Measurements from ENCODE around the gene ACBD5.
A peak's percentile ranks its signal among the peaks of the same experiment; 100 is the strongest.
"Not testable (repeated sequence)": the region's sequence is repeated elsewhere in the genome, so short reads cannot be mapped to it uniquely, and the experiment has no call there.

The ACBD5 gene

DNA sequence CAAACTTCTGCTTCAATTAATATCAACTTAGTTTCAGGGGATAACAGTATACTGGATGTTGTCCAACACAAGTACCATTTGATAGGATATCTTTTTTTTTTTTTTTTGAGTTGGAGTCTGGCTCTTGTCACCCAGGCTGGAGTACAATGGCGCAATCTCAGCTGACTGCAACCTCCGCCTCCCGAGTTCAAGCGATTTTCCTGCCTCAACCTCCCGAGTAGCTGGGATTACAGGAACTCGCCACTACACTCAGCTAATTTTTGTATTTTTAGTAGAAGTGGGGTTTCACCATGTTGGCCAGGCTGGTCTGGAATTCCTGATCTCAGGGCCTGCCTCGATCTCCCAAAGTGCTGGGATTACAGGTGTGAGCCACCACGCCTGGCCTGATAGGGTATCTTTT, 3.1 kb downstream of the ACBD5 start:
- not testable (repeated sequence) for FAIRE-seq

DNA sequence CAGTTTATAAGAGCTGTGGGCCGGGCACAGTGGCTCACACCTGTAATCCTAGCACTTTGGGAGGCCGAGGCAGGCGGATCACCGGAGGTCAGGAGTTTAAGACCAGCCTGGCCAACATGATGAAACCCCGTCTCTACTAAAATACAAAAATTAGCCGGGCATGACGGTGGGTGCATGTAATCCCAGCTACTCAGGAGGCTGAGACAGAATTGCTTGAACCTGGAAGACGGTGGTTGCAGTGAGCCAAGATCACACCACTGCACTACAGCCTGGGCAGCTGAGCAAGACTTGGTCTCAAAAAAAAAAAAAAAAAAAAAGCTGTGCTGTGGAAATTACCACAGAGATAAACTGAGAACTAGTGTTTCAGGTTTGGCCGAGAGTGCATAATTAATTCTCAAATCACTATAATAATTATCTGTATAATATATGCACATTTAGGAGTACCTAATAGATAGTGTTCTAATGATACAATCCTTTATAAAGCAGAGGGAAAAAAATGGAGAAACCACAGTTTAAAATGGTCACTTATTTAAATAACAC, 3.9 kb downstream of the ACBD5 start:
- not testable (repeated sequence) for FAIRE-seq

DNA sequence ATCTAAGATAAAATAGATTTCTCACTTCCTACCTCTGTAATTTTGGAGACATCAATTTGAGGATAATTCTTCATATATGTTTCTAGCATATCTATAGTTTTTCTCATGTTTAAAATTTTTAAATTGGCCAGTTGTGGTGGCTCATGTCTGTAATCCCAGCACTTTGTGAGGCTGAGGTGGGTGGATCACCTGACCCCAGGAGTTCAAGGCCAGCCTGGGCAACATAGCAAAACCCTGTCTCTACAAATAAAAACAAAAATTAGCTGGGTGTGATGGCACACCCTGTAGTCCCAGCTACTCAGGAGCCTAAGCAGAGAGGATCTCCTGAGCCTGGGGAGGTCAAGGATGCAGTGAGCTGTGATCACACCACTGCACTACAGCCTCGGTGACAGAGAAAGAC, 4.9 kb downstream of the ACBD5 start:
- FAIRE-seq, result no peak

DNA sequence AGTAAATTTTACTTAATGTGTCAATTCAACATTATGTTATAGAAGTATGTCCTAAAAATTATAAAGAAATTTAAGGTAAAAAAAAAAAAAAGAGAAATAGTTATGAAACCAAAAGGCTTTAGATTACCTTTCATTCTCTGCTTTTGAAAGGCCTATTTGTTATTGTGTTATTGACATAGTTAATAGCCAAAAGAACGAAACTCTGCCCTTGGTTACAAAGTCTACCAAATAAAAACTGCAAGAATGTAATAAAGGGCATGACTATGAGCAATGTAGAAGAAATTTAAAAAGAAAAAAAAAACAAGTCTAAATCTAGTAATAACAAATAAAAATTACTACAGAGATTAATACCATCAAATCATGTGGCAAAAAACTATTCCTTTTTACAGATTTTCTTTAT, 10.6 kb downstream of the ACBD5 start:
- FAIRE-seq, result peak; percentile 72

DNA sequence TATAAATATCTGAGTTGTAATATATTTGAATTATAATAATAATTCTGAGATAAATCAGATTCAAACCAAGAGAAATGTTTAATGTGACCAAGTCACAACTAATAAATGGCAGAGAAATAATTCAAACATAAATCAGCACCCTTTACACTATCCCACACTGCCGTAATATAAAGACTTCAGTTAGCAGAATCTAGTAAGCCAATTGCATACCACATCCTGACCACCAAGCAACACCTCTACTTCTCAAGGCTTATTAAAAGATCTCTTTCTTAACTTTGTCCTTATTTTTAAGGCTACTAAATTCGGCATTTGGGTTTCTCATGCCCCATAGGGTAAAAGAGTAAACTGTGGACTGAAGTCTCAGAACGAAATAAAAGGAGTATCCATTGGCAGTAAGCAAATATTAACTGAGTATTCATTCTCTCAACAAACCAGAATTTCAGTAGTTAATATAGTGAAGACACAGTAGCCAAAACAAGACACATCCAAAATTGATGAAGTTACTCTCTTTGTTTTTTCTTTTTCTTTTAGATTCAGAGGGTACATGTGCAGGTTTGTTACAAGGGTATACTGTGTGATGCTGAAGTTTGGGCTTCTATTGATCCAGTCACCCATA, 14.8 kb downstream of the ACBD5 start:
- FAIRE-seq, result no peak

DNA sequence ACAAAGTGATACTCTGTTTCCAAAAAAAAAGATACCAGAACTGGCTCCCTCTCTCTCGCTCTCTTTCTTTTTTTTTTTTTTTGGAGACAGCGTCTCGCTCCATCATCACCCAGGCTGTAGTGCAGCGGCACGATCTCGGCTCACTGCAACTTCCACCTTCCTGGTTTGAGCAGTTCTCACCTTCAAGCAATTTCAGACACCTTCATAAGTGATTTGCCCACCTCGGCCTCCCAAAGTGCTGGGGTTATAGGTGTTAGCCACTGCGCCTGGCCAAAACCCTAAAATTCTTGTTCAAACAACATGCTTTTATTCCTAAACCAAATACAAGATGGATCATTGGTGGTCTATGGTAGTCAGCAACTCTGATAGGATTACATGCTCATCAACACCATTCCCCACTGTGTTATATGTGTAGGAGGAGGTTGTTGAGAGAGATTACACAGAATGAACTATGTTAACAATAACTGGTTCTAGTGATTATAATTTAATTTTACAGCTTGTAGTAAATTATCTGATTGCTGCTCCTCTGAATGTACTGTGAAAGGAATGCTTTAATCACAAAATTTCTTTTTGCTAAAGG, 15.5 kb downstream of the ACBD5 start:
- FAIRE-seq, result peak; percentile 94

DNA sequence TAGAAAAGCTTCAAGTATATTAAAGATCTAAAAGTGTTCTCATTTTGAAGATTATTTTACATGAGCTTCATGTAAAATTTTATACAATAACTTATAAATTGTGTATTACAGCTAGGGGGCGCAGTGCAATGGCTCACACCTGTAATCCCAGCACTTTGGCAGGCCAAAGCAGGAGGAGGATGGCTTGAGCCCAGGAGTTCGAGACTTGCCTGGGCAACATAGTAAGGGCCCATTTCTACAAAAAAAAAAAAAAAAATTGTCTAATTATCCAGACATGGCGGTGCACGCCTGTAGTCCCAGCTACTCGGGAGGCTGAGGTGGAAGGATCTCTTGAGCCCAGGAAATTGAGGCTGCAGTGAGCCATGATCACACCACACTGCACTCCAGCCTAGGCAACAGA, 16.6 kb downstream of the ACBD5 start:
- no peak for FAIRE-seq

DNA sequence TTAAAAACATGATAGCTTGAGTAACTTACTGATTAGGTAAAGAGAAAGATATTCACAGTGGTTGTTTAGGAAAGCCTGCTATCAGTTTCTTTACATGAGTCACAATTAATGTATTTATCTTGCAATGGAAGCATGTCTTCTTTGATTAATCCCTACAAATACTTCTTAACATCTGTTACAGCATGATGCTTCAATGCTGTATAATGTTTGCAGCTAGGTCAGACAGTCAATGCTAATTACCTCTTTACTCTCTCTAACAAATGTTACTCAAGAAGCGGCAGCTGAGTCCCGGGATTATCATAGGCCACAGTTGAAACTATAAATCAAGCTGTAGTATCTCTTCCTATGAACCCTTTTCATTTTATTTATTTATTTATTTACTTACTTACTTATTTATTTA, 33.2 kb downstream of the ACBD5 start:
- no peak for FAIRE-seq

DNA sequence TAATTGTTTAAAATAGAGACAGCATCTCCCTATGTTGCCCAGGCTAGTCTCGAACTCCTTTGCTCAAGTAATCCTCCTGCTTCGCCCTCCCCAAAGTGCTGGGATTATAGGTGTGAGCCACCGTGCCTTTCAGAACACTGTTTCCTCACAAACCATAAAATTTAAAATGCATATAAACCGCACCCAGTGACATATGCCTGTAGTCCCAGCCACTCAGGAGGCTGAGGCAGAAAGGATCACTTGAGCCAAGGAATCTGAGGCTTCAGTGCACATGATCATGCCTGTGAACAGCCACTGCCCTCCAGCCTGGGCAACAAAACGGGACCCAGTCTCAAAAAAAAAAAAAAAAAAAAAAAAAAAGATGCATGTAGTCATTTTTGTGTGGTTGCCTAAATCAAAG, 36.8 kb downstream of the ACBD5 start:
- FAIRE-seq, result no peak

DNA sequence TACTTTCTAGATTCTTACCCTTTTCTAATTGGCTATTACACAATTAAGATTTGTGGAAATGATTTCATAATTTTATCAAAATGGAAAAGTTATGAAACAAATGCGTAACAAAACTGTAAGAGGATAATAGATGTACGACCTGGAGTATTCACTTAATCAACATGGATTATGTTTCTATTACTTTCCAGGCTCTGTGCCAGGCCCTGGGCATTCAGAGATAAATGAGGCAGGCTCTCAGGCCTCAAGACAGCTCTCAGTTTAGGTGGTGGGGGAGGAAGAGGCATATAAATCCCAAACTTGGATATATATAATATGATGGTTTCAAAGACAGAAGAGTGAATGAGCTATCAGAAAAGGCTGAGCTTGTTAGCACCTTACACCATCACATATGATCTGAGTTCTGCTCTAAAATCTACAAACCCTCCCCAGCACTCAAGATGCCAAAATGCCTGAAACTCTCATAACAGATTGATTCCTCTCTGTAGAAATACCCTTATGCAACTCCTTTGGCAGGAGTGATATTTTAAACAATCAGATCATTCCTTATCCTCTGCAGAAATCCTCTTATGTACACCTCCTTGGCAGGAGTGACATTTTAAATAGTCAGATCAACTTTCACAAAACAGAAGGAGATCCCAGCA, 42.5 kb downstream of the ACBD5 start:
- FAIRE-seq, result no peak

DNA sequence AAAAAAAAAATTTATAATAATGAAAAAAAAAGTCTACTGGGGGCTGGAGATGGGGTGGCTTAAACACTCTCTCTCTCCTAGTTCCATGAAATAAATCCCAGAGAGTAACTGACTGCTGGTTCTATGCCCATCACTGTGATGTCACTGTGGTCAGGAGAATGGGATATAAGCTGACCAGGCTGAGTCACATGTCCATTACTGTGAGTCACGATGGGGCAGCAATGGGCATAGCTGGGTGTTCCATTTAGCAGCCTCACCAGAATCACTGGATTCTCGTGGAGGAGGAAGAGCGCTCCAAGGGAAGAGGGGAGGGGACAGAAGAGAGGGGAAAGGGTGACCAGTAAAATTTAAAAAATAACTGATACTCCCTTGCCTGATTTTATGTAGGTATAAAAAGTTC, 48.3 kb downstream of the ACBD5 start:
- FAIRE-seq, result no peak

DNA sequence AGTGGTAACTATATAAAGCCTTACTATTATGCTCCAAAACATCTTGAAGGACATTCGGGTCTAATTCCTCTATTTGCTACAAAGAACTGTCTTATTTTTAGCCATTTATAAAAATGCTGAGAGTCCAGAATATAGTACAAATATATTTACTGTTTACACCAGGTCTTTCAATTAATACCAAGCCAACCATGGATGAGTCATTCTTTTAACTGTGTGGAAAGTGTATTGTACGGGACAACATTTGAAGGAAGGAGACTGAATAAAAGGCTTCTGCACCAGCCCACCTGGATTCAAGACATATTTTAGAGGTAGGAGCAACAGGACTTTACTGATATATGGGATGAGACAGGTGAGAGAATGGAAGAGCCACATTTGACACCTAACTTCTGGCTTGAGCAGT, 50.1 kb downstream of the ACBD5 start:
- no peak for FAIRE-seq

DNA sequence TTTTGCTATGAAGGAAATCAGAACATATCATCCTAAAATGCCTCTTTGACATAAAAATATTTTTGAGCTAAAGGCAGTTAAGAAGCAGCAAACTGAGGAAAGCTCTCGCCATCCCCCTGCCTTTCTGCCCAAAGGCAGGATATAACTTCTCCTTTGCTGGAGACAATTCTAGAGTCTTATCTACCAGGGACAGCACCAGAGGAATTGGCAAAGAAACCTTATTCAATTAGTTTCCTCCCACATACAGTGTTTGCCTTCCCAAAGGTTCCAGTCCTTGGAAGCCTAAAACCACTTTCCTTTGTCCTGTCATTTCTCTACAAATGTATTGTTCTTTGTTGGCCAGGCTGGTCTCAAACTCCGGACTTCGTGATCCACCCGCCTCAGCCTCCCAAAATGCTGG, 51.7 kb downstream of the ACBD5 start:
- no peak for FAIRE-seq

DNA sequence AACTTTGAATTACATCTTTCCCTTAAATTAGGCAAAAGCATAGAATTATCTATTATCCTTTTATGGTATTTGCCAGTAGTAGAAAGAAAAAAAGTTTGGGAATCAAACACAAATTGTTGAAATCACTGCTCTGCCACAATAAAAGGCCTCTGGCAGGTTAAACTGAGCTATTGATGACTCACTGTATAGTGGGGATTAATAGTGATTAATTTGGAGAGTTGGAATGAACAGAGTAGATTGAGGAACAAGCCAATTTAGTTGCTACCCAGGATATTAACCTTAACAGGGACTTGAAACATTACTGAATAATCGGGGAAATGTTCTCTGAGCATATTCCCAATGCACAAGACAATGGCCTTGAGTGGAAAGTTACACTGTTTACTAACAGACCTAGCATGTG, 52.3 kb downstream of the ACBD5 start:
- no peak for FAIRE-seq

DNA sequence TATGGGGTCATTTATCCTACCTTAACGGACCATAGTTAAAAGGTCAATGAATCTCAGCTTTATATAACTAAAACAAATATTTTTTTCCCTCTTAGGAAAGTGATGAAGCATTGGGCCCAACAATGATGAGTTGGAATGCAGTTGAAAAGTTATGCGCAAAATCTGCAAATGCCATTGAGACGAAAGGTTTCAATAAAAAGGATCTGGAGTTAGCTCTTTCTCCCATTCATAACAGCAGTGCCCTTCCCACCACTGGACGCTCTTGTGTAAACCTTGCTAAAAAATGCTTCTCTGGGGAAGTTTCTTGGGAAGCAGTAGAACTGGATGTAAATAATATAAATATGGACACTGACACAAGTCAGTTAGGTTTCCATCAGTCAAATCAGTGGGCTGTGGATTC, 70.7 kb downstream of the ACBD5 start:
- FAIRE-seq, result no peak

DNA sequence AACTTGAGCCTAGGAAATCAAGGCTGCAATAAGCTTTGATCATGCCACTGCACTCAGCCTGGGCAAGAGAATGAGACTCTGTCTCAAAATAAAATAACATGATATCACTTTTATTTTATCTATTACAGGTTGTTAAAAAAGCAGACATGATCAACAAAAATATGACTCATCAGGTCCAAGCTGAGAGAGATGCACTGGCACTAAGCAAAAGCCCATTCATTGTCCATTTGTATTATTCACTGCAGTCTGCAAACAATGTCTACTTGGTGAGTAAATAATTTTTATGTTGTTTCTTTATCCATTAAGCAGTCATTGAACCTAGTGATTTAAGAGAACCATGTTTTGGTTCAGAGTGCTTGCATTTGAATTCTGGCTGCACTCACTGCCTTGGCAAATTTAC, 82.2 kb downstream of the ACBD5 start:
- no peak for FAIRE-seq

DNA sequence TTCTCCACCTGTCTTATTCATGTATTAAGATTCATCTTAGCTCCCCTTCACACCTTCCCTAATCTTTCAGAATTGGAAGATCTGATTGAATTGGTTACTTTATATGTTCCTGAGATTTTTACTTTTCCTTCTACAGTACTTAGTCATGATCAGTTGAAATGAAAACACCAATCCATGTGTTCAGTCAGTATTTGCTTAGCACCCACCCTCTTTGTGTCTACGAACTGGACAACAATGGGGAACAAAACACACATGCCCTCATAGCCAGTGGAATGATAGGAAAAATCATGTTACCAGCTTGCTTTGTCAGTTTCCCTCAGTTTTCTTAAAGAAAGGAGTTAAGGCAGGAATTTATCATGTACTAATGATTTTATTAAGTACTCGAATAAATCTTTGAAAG, 83.4 kb downstream of the ACBD5 start:
- no peak for FAIRE-seq

DNA sequence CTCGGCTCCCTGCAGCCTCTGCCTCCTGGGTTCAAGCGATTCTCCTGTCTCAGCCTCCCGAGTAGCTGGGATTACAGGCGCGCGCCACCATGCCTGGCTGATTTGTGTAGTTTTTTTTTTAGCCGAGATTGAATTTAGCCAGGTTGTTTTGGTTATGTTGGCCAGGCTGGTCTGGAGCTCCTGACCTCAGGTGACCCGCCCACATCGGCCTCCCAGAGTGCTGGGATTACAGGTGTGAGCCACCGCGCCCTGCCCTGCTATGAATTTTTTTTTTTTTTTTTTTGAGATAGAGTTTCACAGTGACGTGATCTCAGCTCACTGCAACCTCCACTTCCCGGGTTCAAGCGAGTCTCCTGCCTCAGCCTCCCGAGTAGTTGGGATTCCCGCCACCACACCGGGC, 84.0 kb downstream of the ACBD5 start:
- FAIRE-seq, result not testable (repeated sequence)

DNA sequence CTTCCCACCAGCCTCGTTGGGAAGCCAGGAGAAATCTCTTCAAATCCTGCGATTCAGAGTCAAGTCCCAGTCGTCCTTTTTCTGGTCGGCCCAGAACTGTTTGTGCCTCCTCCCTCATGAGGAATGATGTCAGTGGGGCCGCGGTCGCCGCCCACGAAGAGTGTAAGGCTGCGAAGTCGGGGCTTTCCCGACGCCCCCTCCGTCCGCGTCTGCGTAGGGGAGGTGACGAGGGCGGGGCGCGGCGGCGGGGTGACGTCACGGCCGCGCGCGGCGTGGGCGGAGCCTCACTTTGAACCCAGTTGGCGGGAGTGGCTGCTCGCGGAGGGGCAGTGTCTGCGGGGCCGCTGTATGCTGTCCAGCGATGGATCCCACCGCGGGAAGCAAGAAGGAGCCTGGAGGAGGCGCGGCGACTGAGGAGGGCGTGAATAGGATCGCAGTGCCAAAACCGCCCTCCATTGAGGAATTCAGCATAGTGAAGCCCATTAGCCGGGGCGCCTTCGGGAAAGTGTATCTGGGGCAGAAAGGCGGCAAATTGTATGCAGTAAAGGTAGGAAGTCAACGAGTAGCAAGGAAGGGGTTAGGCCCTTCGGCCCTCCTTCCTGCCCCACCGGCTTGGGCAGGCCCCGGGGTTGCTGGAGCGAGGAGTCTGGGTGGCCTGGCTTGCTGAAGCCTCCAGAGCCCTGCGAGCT, 85.4 kb downstream of the ACBD5 start, which contains the start of gene MASTL:
Gene MASTL (plus strand): TSS at position 287 of the 689 bp plus-strand sequence. CDS start 75 bp downstream, at position 362.
- FAIRE-seq, result no peak

DNA sequence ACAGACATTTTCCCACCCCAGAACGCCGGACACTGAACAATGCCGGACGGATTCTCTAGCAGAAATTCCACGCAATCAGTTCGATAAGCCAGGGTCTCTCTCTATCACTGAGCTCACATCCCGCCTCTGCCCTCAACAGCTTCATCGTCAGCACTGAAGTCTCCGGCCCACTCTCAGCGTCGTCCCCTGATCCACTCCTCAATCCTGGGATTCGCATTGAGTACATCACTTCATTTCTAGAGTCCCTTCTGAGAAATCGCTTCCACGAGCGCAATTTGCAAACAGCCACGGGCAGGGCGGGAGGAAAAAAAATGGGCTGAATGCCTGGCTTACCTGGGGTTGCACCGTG, 86.8 kb downstream of the ACBD5 start:
- no peak for FAIRE-seq

DNA sequence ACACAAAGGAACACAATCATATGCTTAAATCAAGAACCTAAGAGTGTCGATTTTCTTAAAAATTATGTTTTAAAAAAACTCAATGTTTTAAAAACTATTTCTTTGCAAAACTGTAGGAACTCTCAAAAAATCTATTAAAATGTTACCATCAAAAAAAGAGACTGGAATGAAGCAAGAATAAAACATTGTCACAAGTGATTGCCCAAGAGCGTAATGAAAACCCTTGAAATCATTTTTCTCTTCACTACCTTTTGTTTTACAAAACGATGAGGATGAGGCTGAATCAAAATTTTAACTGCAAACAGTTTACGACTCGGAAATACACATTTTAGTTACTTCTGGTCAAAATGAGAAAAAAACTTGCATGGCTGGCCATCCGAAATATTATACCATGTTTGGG, 87.3 kb downstream of the ACBD5 start:
- no peak for FAIRE-seq

DNA sequence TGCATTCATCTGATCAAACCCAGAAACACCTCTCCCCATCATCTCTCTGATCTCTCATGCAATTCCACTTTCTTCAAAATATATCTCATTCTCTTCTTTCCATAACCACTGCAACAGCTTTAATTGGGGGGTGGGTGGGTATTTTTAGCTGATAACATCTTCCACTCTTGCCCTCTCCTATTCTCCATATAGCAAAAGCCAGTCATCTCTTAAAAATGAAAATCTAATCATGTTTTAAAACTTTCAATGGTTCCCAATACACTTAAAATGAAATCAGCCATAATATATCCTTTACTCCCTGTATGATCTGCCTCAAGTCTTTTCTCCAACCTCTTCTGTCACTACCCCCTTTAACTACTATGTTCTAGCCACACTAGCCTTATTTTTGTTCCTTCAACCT, 87.9 kb downstream of the ACBD5 start:
- FAIRE-seq, result no peak

DNA sequence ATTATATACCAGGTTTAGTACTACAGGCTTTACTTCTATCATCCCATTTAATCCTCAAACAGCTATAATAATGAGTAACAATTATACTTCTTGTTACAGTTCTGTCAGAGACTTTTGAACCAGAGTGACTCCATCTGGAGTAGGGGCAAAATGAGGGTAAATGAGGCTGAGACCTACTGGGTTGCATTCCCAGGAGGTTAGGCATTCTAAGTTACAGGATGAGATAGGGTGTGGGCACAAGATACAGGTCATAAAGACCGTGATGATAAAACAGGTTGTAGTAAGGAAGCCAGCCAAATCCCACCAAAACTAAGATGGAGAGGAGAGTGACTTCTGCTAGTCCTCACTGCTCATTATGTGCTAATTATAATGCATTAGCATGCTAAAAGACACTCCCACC, 90.3 kb downstream of the ACBD5 start:
- FAIRE-seq, result no peak

DNA sequence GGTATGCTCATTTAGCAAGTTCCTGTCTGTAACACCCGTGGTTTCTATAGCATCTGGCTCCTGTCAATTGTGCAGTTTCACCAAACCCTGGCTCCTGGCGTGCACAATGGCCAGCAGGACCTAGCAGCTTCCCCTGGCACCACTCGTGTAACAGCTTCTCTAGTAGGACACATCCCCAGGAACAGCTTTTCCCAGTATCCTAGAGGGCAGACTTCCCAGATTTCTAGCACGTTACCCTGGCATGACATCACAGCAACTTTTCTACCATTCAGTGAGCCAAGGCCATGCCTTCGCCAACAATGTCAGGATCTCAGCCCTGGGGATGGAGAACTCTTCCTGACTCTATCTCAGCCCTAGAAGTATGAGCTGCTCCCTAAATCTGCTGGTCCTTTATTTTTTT, 92.9 kb downstream of the ACBD5 start:
- FAIRE-seq, result no peak

Data from endometrium (tissue), 2 donors.